HepG2 (cell line): Measurements from ENCODE around the gene SASS6. TPM values are rescaled to one million over a fixed set of nuclear protein-coding genes. Genes with fewer than 3 reads are reported as not detected.
"Not testable (repeated sequence)": the region's sequence is repeated elsewhere in the genome, so short reads cannot be mapped to it uniquely, and the experiment has no call there.

Source experiments
- ATAC-seq: fragments of 200-7000 bp; cut with Tn5 transposase; 3 replicates; pipeline ENCODE4 v1.9.1; 2020; ENCODE audit warnings: mild to moderate bottlenecking, moderate library complexity
- BruUV-seq: library from RNA; stranded (reverse); fragments of 400-500 nt; replicated peaks from 2 replicates; lab custom pipeline; 2021; lab: Mats Ljungman, UMichigan
- CTCF ChIA-PET: fragments of 300-600 bp; formaldehyde crosslinking; extraction: SDS; loops from one replicate; lab custom pipeline; 2021; ENCODE audit warnings: low total read pairs, inconsistent platforms, low intra/inter-chr PET ratio; lab: Yijun Ruan, JAX
- POLR2A ChIA-PET: fragments of 350-600 bp; sonication (Branson Sonifier 250); formaldehyde crosslinking; loops from one replicate; lab custom pipeline; 2020; ENCODE audit warnings: antibody characterized with exemption, inconsistent platforms; lab: Yijun Ruan, JAX
- DNase-seq: peaks from one replicate; pipeline ENCODE4 v3.0.0-alpha.2; 2015; ENCODE audit warnings: low spot score
- FAIRE-seq: peaks from 3 replicates; lab custom pipeline; 2011; peaks lifted over from hg19 to GRCh38; lab: Jason Lieb, UNC
- H2AFZ ChIP-seq: one replicate; pipeline ENCODE4 v1.6.1; 2011; ENCODE audit warnings: low read length, inconsistent platforms
- H3K27ac ChIP-seq: fragments of 300-600 bp; 3 replicates; pipeline ENCODE4 v1.8.0; 2011; ENCODE audit warnings: mixed run types, mild to moderate bottlenecking, mixed read lengths, low read length, inconsistent platforms; ENCODE audit not compliant: insufficient read depth; ENCODE audit errors: extremely low read length
- H3K27me3 ChIP-seq, 2 experiments: fragments of 200-600 bp in 1 of 2; 2 replicates in 1 of 2; 3 replicates in 1 of 2; pipeline versions ENCODE4 v1.6.0 to v1.8.0; 2011; ENCODE audit warnings: low read length in 2 of 2, mild to moderate bottlenecking in 2 of 2, moderate library complexity in 2 of 2, inconsistent platforms in 1 of 2; ENCODE audit not compliant: insufficient read depth in 2 of 2, control insufficient read depth in 1 of 2
- H3K36me3 ChIP-seq, 2 experiments: fragments of 200-600 bp in 1 of 2; replicated peaks in 1 of 2; 2 replicates in 1 of 2; 3 replicates in 1 of 2; pipeline versions ENCODE4 v1.5.1 to v1.8.0; 2011; ENCODE audit warnings: low read length in 2 of 2, inconsistent platforms in 1 of 2; ENCODE audit not compliant: insufficient read depth in 2 of 2, control insufficient read depth in 1 of 2
- H3K4me1 ChIP-seq: 2 replicates; pipeline ENCODE4 v1.5.1; 2012; ENCODE audit warnings: low read length, inconsistent platforms; ENCODE audit not compliant: insufficient read depth
- H3K4me2 ChIP-seq: 2 replicates; pipeline ENCODE4 v1.6.0; 2011; ENCODE audit warnings: low read depth, low read length, inconsistent platforms
- H3K4me3 ChIP-seq, 3 experiments: fragments of 200-600 bp in 1 of 3; sonication (generic), shearing (Covaris generic) in 1 of 3; replicated peaks in 1 of 3; 2 replicates each; pipeline ENCODE4 v1.5.1; 2011 to 2016; ENCODE audit warnings: low read length in 3 of 3, inconsistent platforms in 2 of 3, low read depth in 2 of 3, mild to moderate bottlenecking in 2 of 3, control low read depth in 1 of 3, mixed read lengths in 1 of 3; ENCODE audit not compliant: insufficient read depth in 1 of 3
- H3K79me2 ChIP-seq: one replicate; pipeline ENCODE4 v1.6.1; 2011; ENCODE audit warnings: low read length, inconsistent platforms; ENCODE audit not compliant: insufficient read depth
- H3K9ac ChIP-seq: 2 replicates; pipeline ENCODE4 v1.6.0; 2011; ENCODE audit warnings: mild to moderate bottlenecking, low read depth, low read length, inconsistent platforms; ENCODE audit not compliant: insufficient read depth
- H3K9me3 ChIP-seq: 2 replicates; pipeline ENCODE4 v1.5.1; 2012; ENCODE audit warnings: mild to moderate bottlenecking, low read length
- H4K20me1 ChIP-seq: 2 replicates; pipeline ENCODE4 v1.6.0; 2011; ENCODE audit warnings: inconsistent platforms, mild to moderate bottlenecking, low read length, moderate library complexity; ENCODE audit not compliant: insufficient read depth
- MAFK ChIP-seq, 2 experiments: IDR thresholded peaks in 1 of 2; conservative IDR thresholded peaks in 1 of 2; 2 replicates each; pipeline ENCODE4 v1.6.1; 2011; ENCODE audit warnings: improper control_type of control experiment in 2 of 2, low read length in 2 of 2
- NFE2 ChIP-seq: sonication (generic); formaldehyde crosslinking; IDR thresholded peaks from 2 replicates; pipeline ENCODE4 v1.4.0; 2020; ENCODE audit warnings: missing genetic modification reagents
- NFE2L2 ChIP-seq: fragments of 150-350 bp; IDR thresholded peaks from 2 replicates; pipeline ENCODE4 v1.6.1; 2014; ENCODE audit warnings: low read length
- ZBTB10 ChIP-seq: sonication (generic); formaldehyde crosslinking; IDR thresholded peaks from 2 replicates; pipeline ENCODE4 v1.4.0; 2020; ENCODE audit warnings: missing genetic modification reagents, borderline replicate concordance
- ZBTB33 ChIP-seq: sonication (generic); formaldehyde crosslinking; IDR thresholded peaks from 2 replicates; pipeline ENCODE4 v1.4.0; 2020; ENCODE audit warnings: missing genetic modification reagents
- ZNF557 ChIP-seq: sonication (generic); formaldehyde crosslinking; IDR thresholded peaks from 2 replicates; pipeline ENCODE4 v1.4.0; 2020; ENCODE audit warnings: missing genetic modification reagents
- WGBS: methylation state at CpG from one replicate; pipeline ENCODE4 v1.1.6; 2017; ENCODE audit warnings: low lambda C conversion rate; 5-methylcytosine and 5-hydroxymethylcytosine counted together
- in situ Hi-C: cut with HindIII; loops from 2 replicates; pipeline ENCODE4 v1.10.0; 2017; ENCODE audit warnings: low pct_unique_long_range_greater_than_20kb; ENCODE audit not compliant: extremely low pct_ligation_motif_present
- intact Hi-C: fragments of 100-400 bp; cut with micrococcal nuclease; formaldehyde crosslinking; loops from one replicate; pipeline ENCODE4 v1.10.0; 2022; ENCODE audit not compliant: unreplicated experiment
- polyA plus RNA-seq, 8 experiments: library from polyadenylated mRNA; depleted of rRNA in 3 of 8; stranded (reverse) in 7 of 8; unstranded in 1 of 8; fragments of >200 nt; fragmentation: Illumina TruSeq in 4 of 8; extraction: Trizol in 4 of 8; gene quantifications; 2 replicates each; pipeline versions ENCODE4 v1.2.1 to v1.2.3, GENCODE V29; 2011 to 2016; ENCODE audit warnings: low read depth in 4 of 8, missing spikeins in 1 of 8, mixed read lengths in 1 of 8; ENCODE audit not compliant: insufficient read depth in 1 of 8
- total RNA-seq, 5 experiments: library from RNA; depleted of rRNA; stranded (reverse); fragments of >200 nt; fragmentation: Illumina TruSeq; extraction: Trizol; gene quantifications; 2 replicates each; pipeline ENCODE4 v1.2.3, GENCODE V29; 2016; ENCODE audit warnings: low read depth in 1 of 5

SASS6 gene
- total and polyA plus RNA-seq, 2 of the 13 experiments (the other 11 are each of a cell fraction or from before 2014, with no cell fraction given): 2.3 to 10.7 TPM

- CTCF ChIA-PET: no interaction called here
- no peaks in the 10 kb centered on the region for H3K27me3 ChIP-seq
- H3K79me2 ChIP-seq: peaks cover 83% of the 10 kb centered on the region
- H3K36me3 ChIP-seq: peaks cover 0 to 3% of the 10 kb centered on the region in 2 experiments; a peak in 3 of 5 replicates
- H4K20me1 ChIP-seq: peaks cover 24% of the 10 kb centered on the region
- H2AFZ ChIP-seq: no peak overlapping the region
- TF ChIP-seq NFE2 (peak; percentile 57; the same call in 1 of the 2 replicates), MAFK (conservative IDR thresholded peaks at IDR 0.05 in 1 of 2, IDR thresholded peaks at IDR 0.05 in 1 of 2; ENCODE audit: low read length in 2 of 2) (peak; percentile 18 to 52; a peak in 2 of 4 replicates), ZBTB10 (CRISPR knock-in tag) (no peak), NFE2L2 (peak; percentile 93), ZNF557 (CRISPR knock-in tag) (no peak)
- TF ChIP-seq, all 625 proteins: peak for 3
- in situ Hi-C loops (no loop called here), intact Hi-C loops (no loop called here)
- FAIRE-seq (no peak), ATAC-seq (no peak), DNase-seq (no peak)
- Histone ChIP-seq H3K4me1 (peaks cover 21% of the 10 kb centered on the region), H3K27ac (peak overlapping the region; percentile 43), H3K9me3 (no peaks in the 10 kb centered on the region), H3K9ac (no peak overlapping the region), H3K4me3 (no peak overlapping the region), H3K4me2 (no peak overlapping the region)
- no TSS peak for BruUV-seq
- POLR2A ChIA-PET: no interaction called here
- 100% methylated on average over 4 of the region's 4 CpGs for WGBS
These were observed 82.6 kb downstream of the SASS6 start for GRCh38 chr1:100050139-100050538.

- ATAC-seq, in situ Hi-C loops, H3K4me2 ChIP-seq, H2AFZ ChIP-seq, DNase-seq, H3K4me3 ChIP-seq, H3K36me3 ChIP-seq, BruUV-seq, intact Hi-C loops, H3K9ac ChIP-seq, FAIRE-seq, CTCF ChIA-PET, H3K9me3 ChIP-seq, H3K27ac ChIP-seq, H3K27me3 ChIP-seq: not testable (repeated sequence)
- H3K4me1 ChIP-seq: peaks cover 27% of the 10 kb centered on the region
- WGBS: 98% methylated on average over 11 of the region's 11 CpGs
- POLR2A ChIA-PET: interaction anchor here (1.2 to 1.4 kb wide), 2 partner anchors 9 to 86 kb away, joined by 3 read pairs; partner anchors contain the start of gene TRMT13
- peak; percentile 89 for TF ChIP-seq ZBTB33 (CRISPR knock-in tag)
- peaks cover 38% of the 10 kb centered on the region for H4K20me1 ChIP-seq
- peaks cover 96% of the 10 kb centered on the region for H3K79me2 ChIP-seq
These were observed 85.5 kb downstream of the SASS6 start for GRCh38 chr1:100047235-100047708.
